Activated CD4-positive, alpha-beta T cell treated with anti-CD3 and anti-CD28 coated beads, Interleukin-2, Interleukin-6, amounts not matched to agents 100 ng/mL and 50 ng/mL, durations not matched to agents 16 hours and 8 hours (primary cell): ENCODE results near the gene GOLT1A.
"Not testable (repeated sequence)": the region's sequence is repeated elsewhere in the genome, so short reads cannot be mapped to it uniquely, and the experiment has no call there.

ENCODE experiments used
- DNase-seq: peaks from one replicate; pipeline ENCODE4 v3.0.0-alpha.2; 2020

The GOLT1A gene

GRCh38 chr1:204246876-204247275 is 33.1 kb upstream of the GOLT1A start:
- no peak for DNase-seq

GRCh38 chr1:204242920-204243319 is 29.1 kb upstream of the GOLT1A start:
- no peak for DNase-seq

- DNase-seq, result no peak
Observed at GRCh38 chr1:204241914-204242313, 28.1 kb upstream of the GOLT1A start.

- no peak for DNase-seq
Observed at GRCh38 chr1:204241050-204241449, 27.3 kb upstream of the GOLT1A start.

GRCh38 chr1:204240233-204240632 is 26.4 kb upstream of the GOLT1A start:
- DNase-seq, result no peak

- DNase-seq, result not testable (repeated sequence)
Observed at GRCh38 chr1:204239401-204239800, 25.6 kb upstream of the GOLT1A start.

- not testable (repeated sequence) for DNase-seq
Observed at GRCh38 chr1:204238520-204238919, 24.7 kb upstream of the GOLT1A start.

GRCh38 chr1:204237515-204237914 is 23.7 kb upstream of the GOLT1A start:
- not testable (repeated sequence) for DNase-seq

GRCh38 chr1:204232526-204232925 is 18.7 kb upstream of the GOLT1A start:
- DNase-seq, result no peak

GRCh38 chr1:204230211-204230610 is 16.4 kb upstream of the GOLT1A start:
- DNase-seq, result no peak

GRCh38 chr1:204228896-204229295 is 15.1 kb upstream of the GOLT1A start:
- no peak for DNase-seq

GRCh38 chr1:204227996-204228785 is 14.4 kb upstream of the GOLT1A start:
- DNase-seq, result no peak

GRCh38 chr1:204227351-204227750 is 13.6 kb upstream of the GOLT1A start:
- DNase-seq, result no peak

- DNase-seq, result no peak
Observed at GRCh38 chr1:204225841-204226735, 12.3 kb upstream of the GOLT1A start.

GRCh38 chr1:204224655-204225054 is 10.9 kb upstream of the GOLT1A start:
- no peak for DNase-seq

- no peak for DNase-seq
Observed at GRCh38 chr1:204223129-204223860, 9.5 kb upstream of the GOLT1A start.

GRCh38 chr1:204222764-204223055 is 8.9 kb upstream of the GOLT1A start:
- no peak for DNase-seq

- DNase-seq, result no peak
Observed at GRCh38 chr1:204222006-204222763, 8.4 kb upstream of the GOLT1A start.

- no peak for DNase-seq
Observed at GRCh38 chr1:204221271-204221670, 7.5 kb upstream of the GOLT1A start.

GRCh38 chr1:204219971-204220616 is 6.3 kb upstream of the GOLT1A start:
- DNase-seq, result no peak

- no peak for DNase-seq
Observed at GRCh38 chr1:204218552-204218951, 4.8 kb upstream of the GOLT1A start.

GRCh38 chr1:204217648-204218000 is 3.8 kb upstream of the GOLT1A start:
- DNase-seq, result no peak
